HG02943 (cell line): Measurements from ENCODE around the gene GLG1.
"Not testable (repeated sequence)": the region's sequence is repeated elsewhere in the genome, so short reads cannot be mapped to it uniquely, and the experiment has no call there.

Source experiments
- ATAC-seq: cut with Tn5 transposase; IDR thresholded peaks from one replicate; pipeline ENCODE4 v1.9.1; 2021; ENCODE audit warnings: mild to moderate bottlenecking, low read depth, moderate library complexity; ENCODE audit not compliant: unreplicated experiment

The GLG1 gene

DNA sequence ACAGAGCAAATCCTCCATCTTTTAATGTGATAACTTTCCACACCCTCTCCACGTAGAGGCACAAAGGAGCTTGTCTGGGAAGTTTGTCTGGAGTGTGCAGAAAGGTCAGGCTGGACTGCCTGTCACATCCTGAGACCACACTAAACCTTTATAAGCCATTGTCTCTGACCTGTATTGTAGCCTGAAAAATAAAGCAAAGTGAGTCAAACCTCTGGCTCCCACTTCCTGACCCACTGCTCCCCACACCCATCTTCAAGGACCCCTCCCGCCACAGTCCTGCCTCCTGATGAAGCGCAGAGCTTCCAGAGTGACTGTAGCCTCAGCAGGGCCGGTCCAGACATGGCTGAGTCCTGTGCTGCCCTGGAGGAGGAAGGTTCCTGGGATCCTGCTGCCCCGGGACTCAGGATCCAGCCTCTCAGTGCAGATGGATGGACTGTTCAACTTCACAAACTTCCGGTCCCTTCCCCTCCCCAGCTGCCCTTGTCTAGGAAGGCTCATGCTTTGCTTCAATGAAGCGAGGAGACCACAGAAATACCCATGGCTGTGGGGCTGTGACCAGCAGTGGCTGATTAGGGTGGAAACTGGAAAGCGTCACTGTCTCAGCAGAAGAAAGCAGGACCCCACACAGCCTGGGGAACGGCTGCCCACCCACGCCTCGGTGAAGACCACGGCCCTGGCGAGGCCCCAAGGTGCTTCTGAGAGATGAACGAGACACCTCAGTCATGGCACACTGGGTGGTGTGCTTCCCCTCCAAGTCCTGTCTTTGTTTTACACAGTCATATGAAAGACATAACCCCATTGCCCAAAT, 154.8 kb downstream of the GLG1 start:
- no peak for ATAC-seq

DNA sequence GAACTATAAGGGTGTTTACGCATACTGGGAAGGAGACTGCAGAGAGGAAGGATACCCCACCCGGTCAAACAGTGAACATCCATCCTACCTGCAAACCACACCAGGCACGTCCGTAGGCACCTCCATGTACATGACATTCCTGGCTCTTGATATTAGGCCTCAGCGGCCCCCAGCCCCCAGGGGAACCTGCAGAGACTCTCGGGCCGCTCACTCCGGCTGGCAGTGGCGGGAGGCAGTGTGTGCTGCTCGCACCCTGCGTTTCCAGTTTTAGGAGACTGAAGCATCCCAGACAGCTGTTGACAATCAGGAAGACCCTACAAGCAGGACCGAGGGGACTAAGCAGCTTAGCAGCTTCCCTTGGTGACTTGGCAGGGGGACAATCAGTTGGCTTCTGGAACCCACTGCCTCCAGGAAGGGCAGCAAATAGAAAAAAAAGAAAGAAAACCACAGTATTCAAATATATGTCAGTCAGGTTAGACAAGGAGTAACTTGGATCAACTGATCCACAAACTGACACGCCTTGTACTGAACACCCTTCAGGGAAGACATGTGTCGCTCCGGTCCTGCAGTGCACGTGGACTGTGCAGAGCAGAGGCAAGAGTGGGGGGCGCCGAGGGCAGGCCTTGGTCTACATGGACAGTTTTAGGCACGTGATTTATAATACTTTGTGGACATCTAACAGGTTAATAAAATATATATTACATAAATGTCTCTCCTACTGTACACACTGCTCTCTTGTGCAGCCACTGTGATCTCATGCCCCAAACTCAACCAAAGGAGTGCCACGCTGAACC, 155.8 kb downstream of the GLG1 start:
- no peak for ATAC-seq

DNA sequence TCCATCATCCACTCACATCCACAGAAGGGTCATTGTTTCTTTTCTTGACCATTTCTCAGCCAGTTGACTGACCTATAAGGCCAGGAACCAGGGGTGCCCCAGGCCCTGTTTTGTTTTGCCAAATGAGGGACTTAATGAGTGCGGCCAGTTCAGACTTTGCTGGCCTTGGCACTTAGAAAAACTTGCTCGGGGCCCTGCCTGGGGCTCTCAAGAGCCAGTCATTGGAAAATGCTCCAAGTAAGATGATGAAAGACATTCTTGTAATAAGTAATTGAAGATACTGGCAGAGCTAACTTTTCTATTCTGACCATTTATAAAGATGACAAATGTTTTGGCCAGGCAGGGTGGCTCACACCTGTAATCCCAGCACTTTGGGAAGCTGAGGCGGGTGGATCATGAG, 156.7 kb downstream of the GLG1 start:
- ATAC-seq = no peak

DNA sequence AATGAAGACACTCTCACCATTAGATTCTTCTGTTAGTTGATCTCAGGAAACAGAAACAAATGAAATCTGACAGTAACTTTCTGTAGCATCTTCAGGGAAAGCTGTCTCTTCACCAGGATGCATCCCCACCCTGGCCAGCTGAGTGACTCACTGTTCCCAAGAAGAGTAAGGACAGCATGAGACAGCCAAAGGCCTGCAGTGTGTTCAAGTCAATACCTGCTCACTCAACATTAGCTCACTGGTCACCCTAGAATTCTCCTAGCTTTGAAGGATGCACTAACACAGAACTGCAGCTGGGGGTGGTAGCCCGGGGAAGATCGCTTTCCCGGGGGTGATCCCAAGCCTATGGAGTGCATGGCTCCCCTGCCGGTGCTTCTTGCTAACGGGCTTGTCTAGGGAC, 157.4 kb downstream of the GLG1 start:
- ATAC-seq = no peak

DNA sequence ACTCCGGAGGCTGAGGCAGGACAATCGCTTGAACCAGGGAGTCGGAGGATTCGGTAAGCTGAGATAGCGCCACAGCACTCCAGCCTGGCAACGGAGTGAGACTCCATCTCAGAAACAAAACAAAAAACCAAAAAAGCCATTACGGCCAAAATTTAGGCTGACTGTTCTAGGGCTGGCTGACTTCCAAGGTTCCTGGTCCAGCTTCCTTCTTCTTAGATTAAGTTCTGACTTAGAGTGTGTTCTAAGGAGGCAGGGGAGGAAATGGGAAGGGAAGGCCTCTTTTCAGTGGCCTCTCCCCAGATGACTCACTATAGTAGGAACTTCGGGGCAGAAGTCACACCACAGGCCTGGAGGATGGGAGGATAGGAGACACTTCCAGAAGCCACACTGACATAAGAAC, 157.9 kb downstream of the GLG1 start:
- ATAC-seq = no peak

DNA sequence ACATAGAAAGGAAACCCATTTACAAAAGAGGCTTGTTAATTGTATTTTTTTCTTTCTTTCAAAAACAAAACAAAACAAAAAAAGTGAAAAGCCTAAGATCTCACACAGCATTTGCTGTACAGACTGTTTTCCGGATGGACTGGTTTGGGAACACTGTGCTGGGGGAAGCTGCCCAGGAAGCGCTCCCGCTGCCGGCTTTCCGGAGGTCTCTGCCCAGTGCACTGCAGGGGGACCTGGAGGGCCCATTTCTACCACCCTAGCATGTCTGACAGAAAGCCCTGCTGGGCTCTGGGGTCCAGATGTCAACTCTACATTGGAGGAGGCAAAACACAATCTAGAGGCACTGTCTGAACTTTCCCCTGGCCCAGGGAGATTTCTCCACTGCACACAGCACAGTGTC, 159.3 kb downstream of the GLG1 start:
- ATAC-seq = no peak

DNA sequence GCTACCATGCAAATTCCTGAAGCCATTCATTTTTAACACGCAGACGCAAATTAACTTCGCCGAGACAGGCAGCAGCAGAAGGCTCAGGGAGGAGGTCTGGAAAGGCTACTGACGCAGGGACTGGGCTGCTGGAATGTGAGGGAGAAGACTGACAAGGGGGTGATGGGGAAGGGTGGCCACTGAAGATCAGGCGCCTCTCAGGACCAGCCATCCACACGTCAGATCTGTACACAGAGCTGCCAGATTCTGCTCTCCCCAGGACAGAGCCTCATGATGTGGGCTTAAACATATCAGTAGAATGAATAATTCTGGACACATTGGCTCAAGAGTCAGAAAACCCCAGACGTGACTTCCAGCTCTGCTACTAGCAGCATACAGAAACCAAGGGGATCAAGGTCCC, 160.0 kb downstream of the GLG1 start:
- no peak for ATAC-seq

DNA sequence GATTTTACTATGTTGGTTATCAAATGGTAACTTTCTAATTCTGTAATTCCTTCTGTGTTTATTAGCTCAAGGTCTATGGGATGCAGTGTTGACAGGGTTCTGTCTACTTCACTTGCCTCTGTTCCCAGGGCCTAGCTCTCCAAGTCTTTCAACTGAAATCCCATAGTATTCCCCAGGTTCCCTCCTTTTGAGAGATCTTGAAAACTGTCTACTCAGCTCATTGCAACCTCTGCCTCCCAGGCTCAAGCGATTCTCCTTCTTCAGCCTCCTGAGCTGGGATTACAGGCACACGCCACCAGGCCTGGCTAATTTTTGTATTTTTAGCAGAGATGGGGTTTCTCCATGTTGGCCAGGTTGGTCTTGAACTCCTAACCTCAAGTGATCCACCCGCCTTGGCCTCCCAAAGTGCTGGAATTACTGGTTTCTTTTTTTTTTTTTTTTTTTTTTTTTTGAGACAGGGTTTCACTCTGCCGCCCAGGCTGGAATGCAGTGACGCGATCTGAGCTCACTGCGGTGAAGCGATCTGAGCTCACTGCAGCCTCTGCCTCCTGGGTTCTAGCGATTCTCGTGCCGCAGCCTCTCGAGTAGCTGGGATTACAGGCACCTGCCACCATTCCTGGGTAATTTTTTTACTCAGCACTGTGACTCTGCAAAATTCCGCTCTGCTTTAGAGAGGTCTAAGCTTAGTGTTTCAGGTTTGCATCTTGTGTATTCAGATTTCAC, 163.1 kb downstream of the GLG1 start:
- ATAC-seq = not testable (repeated sequence)

DNA sequence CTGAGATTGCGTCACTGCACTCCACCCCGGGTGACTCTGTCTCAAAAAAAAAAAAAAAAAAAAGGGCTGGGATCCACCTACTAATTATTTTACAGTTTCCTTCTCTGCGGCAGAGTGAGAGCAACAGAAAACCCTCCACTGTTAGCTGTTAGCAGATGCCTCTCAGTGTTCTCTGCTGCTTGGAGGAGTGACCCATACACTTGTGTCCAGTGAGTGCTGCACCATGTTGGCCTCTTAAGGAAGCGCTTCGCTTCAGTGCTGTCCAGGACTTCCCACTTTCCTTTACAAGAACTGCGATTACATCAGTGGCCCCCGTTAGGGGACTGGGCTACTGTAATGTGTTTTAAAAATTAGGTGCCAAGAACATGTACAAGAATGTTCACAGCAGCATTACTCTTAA, 167.2 kb downstream of the GLG1 start:
- ATAC-seq = no peak

DNA sequence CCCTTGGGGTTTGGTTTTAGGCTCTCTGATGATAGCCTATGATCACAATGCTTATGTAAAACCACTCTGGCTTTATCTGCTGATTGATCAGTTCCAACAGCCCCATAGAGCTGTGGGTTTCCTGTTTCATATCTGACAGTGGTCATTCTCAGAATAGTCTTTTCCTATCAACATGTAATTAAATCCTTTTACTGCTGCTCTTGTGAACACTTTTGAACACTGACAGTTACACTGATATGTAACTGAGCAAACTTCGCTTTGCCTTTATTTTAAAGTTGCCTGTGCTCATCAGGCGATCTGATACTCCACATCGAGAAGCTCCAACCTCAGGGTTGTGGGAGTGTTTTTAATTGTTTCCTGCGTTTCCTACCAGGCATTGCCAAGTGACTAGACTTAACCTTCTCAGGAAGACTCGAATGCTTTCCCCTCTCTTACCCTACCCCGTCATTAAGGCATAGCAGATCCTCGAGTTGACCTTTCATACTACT, 168.4 kb downstream of the GLG1 start:
- ATAC-seq = no peak

DNA sequence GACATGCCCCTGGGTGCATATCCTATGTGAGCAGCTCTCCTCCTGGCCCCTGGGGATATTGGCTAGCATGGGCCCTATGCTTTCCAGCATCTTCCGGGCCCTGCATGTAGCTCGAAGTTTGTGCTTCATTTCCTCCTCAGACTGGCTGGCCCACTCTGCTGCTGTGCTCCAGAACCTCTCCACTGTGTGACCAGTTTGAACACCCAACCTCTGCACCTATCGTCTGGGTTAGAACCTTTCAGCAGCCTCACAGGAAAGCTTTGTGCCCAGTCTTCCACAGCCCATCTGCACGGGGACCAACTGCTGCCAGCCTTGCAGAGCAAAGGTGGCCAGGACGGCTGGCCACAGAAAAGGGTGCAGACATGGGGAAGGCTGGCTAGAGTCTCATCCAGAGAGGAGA, 175.4 kb downstream of the GLG1 start:
- no peak for ATAC-seq

DNA sequence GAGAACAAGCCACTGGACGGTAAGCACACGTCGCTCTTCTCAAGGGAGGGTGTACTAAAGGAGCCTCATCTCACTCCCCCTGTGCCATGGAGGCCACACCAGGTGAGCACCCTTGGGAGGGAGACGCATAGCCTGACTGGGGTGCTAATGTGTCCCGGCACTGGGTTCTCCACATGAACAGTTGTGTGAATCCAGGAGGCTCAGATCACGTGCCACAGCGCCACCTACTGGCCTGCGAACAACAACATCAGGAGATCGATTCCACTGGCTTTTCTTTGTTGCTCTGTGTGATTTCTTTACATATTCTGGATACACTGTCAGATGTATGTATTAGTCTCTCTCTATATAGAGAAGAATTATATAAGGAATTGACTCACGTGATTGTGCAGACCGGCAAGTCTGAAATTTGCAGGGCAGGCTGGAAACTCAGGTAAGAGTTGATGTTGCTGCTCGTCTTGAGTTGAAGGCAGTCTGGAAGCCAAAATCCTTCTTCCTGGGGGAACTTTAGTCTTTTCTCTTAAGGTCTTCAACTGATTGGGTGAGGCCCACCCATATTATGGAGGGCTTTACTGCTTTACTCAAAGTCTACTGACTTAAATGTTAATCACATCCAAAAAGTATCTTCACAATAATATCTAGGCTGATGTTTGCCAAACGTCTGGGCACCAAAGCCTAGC, 176.7 kb downstream of the GLG1 start:
- not testable (repeated sequence) for ATAC-seq

DNA sequence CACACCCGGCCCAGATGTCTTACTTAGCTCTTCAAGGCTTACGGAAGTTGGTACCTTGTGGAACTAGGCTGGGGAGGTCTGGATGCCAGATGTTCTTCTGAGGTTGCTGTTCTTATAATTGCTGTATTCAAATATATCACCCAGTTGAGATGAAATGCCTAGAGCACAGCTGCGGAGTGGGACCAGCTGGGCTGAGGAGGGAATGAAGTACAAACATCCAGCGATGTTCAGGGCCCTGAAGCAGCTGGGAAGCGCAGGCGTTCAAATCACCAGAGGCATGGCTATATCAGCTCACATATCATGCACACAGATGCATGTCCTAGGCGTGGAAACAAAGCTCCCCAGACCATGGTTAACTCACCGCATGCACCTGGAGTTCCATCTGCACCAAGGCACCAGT, 178.4 kb downstream of the GLG1 start:
- not testable (repeated sequence) for ATAC-seq

DNA sequence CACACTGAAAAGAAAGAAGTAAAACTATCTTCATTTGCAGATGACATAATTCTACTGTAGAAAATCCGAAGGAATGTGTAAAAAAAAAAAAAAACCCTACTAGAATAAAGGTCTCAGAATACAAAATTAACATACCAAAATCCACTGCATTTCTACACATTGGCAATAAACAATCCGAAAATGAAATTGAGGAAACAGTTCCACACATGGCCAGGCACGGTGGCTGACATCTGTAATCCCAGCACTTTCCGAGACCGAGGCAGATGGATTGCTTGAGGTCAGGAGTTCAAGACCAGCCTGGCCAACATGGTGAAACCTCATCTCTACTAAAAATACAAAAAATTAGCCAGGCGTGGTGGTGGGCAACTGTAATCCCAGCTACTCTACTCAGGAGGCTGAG, 181.2 kb downstream of the GLG1 start:
- not testable (repeated sequence) for ATAC-seq

DNA sequence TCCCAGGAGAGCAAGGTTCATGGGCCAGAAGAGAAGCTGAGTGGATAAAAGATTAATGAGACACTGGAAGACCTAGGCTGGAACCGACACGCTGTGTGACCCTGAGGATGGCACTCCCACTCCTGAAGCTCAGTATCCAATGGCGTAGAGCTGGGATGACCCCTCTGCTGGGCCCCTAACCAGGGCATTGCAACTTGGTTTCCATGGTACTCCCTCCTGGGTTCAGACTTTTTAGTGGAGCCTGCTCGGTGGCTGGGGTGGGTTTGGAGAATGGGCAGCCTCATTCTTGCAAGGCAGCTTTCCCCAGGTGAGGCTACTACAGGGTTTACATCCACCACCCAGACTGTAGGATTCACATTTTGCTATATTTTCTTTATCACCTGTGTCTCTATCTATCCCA, 183.2 kb downstream of the GLG1 start:
- not testable (repeated sequence) for ATAC-seq

DNA sequence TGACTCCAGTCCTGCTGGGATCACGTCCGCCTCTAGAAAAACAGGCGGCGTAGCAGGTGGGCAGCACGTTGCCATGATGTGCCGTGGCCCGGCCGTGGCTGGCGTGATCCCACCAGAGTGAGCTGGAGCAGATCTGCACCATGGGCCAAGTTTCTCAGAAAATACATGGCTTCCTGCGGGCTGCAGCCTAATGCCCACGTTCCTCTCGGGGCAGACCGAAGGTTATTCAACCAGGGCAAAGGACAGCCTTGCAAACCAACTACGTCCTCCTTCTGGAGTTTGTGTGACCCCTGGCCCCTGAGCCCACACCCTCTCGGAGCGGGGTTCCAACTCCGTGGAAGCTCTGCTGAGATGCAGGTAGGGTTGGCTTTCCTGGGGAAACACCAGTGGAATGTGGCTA, 184.8 kb downstream of the GLG1 start:
- ATAC-seq = not testable (repeated sequence)

DNA sequence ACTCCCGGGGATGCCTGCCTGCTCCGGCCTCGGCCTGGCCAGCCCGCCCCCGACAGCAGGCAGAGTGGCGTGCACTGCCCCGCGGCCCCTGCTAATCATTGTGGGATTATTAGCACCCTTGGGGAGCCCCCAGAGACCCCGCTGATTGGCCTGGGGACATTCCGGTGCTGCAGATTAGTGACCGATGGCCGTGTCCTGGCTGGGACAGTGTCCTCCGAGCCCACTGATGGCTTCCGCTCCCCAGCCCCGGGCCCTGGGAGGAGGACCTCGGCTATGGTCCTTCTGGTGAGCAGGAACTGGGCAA, 185.5 kb downstream of the GLG1 start:
- not testable (repeated sequence) for ATAC-seq

DNA sequence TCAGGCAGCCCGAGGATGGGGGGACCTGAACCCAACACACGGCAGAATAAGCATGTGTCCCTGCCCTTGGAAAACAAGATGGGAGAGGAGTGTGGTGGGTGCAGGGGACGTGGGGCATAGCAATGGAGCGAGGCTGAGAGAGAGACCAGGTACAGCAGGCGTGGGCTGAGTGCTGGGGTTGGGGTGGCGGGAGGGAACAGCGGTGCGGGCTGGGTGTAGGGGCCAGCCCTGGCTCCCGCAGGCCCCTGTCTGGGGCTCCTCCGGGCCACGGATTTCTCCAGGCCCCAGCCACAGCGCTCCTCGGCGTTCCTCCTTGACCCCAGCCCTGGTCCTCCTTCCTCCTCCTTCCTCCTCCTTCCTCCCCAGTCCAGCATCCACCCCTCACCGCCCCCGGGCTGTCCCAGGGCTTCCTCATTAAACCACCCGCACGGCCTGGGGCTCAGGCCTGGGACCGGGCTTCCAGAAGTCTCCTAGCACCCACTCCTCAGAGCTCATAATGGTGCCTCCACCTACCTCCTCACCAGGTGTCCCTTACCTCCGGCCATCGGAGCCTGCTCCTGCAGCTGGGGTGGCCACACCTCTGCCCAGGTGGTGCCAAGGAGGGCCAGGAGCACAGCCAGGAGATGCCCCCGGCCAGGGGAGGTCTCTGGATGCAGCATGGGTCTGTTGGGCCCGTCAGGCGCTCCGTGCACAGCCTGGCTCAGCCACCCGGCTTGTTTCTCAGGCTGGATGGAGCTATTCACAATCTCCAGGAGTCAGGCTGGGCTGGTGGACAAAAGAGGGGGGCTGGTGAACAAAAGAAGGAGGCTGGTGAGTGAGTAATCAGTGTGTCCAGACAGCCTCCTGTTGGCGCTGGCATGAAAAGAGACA, 186.1 kb downstream of the GLG1 start, which contains the start of gene CLEC18B:
CLEC18B (minus strand) TSS at position 867 of the 870 bp plus-strand sequence; CDS start at position 659, 208 bp downstream.
- not testable (repeated sequence) for ATAC-seq

DNA sequence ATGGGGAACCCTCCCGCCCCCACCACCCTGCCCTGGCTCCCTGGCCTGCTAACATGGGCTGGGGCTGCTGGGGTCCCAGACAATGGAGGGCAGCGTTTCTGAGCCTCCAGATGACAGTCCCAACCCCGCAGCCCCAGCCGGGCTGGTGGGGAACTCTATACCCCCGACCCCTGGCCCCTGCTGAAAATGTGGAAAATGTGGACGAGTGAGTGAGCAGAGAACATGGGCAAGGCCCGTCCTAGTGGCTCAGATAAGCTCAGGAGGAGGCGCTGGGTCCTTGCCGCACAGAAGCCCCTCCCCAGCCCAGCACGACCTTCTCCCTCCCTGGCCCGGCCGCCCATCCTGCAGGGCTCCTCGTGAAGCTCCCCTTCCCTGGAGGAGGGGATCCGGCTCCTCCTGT, 187.1 kb downstream of the GLG1 start:
- ATAC-seq = not testable (repeated sequence)

DNA sequence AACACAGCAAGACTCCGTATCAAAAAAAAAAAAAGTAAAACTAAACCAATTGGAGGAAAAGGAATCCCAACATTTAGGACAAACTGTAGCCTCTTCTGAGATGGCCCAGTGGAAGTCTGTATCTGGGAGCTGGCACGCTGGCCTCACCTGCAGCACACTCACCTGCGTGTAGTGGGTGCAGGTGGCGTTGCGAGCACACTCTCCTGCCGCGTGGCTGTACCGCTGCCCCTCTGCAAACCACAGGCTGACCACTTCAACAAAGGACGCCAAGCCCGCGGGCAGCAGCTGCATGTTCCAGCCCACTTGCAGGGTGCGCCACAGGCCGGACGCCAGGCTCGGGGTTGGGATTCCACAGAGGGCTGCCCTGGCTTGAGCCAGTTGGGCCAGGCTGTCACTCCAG, 189.0 kb downstream of the GLG1 start:
- ATAC-seq = not testable (repeated sequence)
